Bronchial epithelial cell (primary cell): ENCODE measurements around the gene PKIB. TPM values are rescaled to one million over a fixed set of nuclear protein-coding genes. Genes with fewer than 3 reads are reported as not detected.

Source experiments
- DNase-seq: peaks from one replicate; pipeline ENCODE4 v3.0.0-alpha.2; 2010; ENCODE audit warnings: low read depth
- FAIRE-seq: peaks from 2 replicates; lab custom pipeline; 2011; peaks lifted over from hg19 to GRCh38; lab: Jason Lieb, UNC
- H3K27me3 ChIP-seq: 2 replicates; pipeline ENCODE4 v1.5.1; 2011; ENCODE audit warnings: low read length; ENCODE audit not compliant: control insufficient read depth, insufficient read depth
- H3K36me3 ChIP-seq: 2 replicates; pipeline ENCODE4 v1.5.1; 2011; ENCODE audit warnings: low read length; ENCODE audit not compliant: control insufficient read depth, insufficient read depth
- H3K4me3 ChIP-seq: 2 replicates; pipeline ENCODE4 v1.5.1; 2011; ENCODE audit warnings: mild to moderate bottlenecking, low read depth, low read length, control low read depth
- total RNA-seq: library from RNA; depleted of rRNA; stranded (reverse); fragments of >200 nt; gene quantifications from 2 replicates; pipeline ENCODE4 v1.2.1, GENCODE V29; 2014
- TF ChIP-seq, protein P1 (sequence below): IDR thresholded peaks from 2 replicates; pipeline ENCODE4 v1.5.1; 2011; ENCODE audit warnings: mild to moderate bottlenecking, moderate library complexity, low read length, control low read depth, inconsistent platforms; ENCODE audit not compliant: insufficient read depth, severe bottlenecking

Gene PKIB, protein sequence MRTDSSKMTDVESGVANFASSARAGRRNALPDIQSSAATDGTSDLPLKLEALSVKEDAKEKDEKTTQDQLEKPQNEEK
- total RNA-seq: 2.8 and 3.9 TPM in 2 replicates

DNA sequence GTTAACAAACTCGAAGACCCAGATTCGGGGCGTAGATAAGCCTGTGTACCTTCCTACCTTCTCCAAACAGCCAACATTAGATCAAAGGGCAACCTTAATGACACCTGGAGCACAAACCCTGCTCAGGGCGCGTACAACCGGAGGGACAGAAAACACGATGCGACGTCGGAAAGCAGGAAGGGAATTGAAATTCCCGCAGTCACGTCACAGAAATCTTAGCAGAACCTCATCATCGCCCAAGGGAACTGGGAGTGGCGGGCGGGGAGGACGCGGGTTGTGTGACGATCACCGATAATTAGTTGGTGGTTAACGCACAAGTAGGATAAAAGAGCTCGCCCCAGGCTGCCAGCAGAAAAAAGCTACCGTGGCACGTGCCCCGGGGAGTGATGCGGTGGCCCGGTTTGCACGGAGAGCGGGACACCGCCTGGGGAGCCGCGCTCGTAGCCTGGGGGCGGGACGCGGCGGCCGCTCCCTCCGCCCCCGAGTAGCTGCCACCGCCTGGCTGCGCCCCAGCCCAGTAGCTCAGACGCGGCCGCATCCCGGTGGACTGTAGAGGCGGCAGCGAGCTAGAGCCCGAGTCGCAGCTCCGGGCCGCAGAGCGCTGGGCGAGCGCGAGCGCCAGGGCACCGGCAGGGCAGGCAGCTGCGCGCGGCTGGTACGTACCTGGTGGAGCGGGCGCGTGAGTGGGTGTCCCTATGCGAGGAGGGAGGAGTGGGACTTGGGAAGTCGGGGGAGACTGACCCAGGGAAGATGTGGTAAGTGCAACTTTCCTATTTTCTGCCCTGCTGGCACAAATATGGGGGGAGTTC is at the start of gene PKIB:
Gene PKIB, plus strand, starts transcription at position 525 of the 809 bp plus-strand sequence. CDS start 107,390 bp downstream, outside the sequence.
- DNase-seq: peak; percentile 68
- no peak for FAIRE-seq
- Histone ChIP-seq H3K36me3 (no peaks in the 10 kb centered on the region), H3K4me3 (peak within 1 kb of the TSS; percentile 54), H3K27me3 (no peaks in the 10 kb centered on the region)
- TF ChIP-seq, protein P1, sequence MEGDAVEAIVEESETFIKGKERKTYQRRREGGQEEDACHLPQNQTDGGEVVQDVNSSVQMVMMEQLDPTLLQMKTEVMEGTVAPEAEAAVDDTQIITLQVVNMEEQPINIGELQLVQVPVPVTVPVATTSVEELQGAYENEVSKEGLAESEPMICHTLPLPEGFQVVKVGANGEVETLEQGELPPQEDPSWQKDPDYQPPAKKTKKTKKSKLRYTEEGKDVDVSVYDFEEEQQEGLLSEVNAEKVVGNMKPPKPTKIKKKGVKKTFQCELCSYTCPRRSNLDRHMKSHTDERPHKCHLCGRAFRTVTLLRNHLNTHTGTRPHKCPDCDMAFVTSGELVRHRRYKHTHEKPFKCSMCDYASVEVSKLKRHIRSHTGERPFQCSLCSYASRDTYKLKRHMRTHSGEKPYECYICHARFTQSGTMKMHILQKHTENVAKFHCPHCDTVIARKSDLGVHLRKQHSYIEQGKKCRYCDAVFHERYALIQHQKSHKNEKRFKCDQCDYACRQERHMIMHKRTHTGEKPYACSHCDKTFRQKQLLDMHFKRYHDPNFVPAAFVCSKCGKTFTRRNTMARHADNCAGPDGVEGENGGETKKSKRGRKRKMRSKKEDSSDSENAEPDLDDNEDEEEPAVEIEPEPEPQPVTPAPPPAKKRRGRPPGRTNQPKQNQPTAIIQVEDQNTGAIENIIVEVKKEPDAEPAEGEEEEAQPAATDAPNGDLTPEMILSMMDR: peak; percentile 73

DNA sequence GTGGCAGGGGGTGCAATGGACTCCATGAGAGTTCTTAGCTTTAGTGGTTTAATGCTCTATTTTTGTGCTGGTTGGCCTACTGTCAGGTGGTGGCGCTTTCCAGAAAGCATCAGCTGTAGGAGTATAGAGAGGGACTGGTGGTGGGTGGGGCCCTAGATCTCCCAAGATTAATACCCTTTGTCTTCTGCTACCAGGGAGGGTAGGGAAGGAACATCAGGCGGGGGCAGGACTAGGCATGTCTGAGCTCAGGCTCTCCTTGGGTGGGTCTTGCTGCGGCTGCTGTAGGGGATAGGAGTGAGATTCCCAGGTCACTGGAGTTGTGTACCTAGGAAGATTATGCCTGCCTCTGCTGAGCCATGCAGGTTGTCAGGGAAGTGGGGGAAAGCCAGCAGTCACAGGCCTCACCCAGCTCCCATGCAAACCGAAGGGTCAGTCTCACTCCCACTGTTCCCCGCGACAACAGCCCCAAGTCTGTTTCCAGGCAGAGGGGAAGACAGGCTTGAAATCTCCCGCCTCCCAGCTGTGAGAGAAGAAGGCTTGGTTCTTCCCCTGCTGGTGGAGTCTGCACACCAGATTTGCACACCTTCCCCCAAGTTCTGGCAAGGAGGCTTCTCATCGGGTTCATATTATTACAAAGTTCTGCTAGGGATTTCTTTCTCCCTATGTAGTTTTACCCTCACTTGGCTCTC is 46.7 kb upstream of the PKIB start:
- Histone ChIP-seq H3K4me3 (no peak overlapping the region), H3K27me3 (no peaks in the 10 kb centered on the region), H3K36me3 (no peaks in the 10 kb centered on the region)
- DNase-seq: no peak
- TF ChIP-seq, protein P1: no peak
- peak; percentile 52 for FAIRE-seq

DNA sequence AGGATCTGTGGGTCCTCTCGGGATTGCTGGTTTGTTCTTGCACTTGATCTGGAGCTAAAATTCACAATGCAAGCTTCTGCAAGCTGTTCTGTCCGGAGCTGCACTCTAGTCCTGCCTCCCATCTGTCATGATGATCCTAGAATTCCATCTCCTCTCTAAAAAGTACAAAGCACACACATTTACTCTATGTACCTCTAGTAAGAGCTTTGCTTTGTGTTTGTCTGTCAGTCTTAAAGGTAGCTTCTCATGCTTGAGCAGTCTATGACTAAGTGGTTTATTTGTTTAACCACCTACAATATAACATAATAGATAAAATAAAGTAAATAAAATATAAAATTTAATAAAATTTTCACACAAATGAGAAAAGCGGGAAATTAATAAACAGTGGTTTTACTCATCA is 46.0 kb upstream of the PKIB start:
- Histone ChIP-seq H3K4me3 (no peak overlapping the region), H3K36me3 (no peaks in the 10 kb centered on the region), H3K27me3 (no peaks in the 10 kb centered on the region)
- no peak for FAIRE-seq
- no peak for DNase-seq
- TF ChIP-seq, protein P1: no peak

DNA sequence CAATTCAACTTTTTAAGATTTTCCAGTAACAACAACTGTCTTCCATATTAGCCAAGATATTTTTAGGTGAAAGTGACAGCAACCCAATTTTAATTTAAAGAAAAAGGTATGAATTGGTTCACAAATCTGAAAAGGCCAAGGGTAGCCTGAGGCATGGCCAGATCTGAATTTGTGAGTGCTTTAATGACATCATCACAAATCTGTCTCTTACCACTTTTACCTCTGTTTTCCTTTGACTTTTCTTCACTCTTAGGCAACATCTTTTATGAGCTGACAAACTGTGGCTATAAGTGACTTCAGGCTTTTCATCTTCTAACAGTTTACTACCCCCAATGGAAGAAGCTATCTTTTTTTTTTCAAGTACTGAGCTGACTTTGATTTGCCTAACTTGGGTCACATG is 44.5 kb upstream of the PKIB start:
- FAIRE-seq: no peak
- Histone ChIP-seq H3K27me3 (no peaks in the 10 kb centered on the region), H3K36me3 (no peaks in the 10 kb centered on the region), H3K4me3 (no peak overlapping the region)
- TF ChIP-seq, protein P1: no peak
- no peak for DNase-seq

DNA sequence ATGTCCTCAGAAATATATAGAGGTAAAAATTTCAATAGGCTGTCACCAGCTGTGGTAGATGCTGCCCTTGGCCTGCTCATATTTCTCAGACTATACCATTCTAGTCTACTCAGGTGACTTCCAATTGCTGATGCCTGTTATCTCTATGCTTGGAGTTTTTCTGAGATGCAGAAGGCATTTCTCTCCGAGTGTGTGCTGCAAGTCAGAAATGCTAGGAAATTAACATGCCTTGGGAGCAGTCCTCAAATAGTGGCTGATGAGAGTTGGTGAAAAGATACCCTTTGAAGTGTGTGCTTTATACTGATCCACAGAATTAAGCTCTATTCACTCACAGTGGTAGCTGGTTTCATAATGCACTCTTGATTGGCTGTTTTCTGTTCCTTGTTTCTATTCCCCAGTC is 43.2 kb upstream of the PKIB start:
- TF ChIP-seq, protein P1: no peak
- Histone ChIP-seq H3K4me3 (no peak overlapping the region), H3K27me3 (no peaks in the 10 kb centered on the region), H3K36me3 (no peaks in the 10 kb centered on the region)
- FAIRE-seq (no peak), DNase-seq (no peak)
